Thyroid gland (tissue), 4 donors: ENCODE data around the gene ARMC10.

Experiments used
- CTCF ChIP-seq, 6 experiments: fragments of 200-600 bp in 3 of 6; fragments of 450-650 bp in 3 of 6; sonication (generic) in 3 of 6; IDR thresholded peaks; one replicate each; pipeline ENCODE4 v1.5.1; 2016 to 2019; ENCODE audit warnings: antibody characterized with exemption in 6 of 6, mild to moderate bottlenecking in 2 of 6, inconsistent platforms in 1 of 6, moderate library complexity in 1 of 6
- POLR2A ChIP-seq, 2 donors: fragments of 450-650 bp; IDR thresholded peaks; one replicate each; pipeline ENCODE4 v1.6.1; 2017; ENCODE audit warnings: antibody characterized with exemption in 2 of 2, mild to moderate bottlenecking in 2 of 2, moderate library complexity in 1 of 2

- no peak for TF ChIP-seq CTCF (IDR thresholded peaks at IDR 0.05)
- no peak for TF ChIP-seq POLR2A (IDR thresholded peaks at IDR 0.05)
Measured at GRCh38 chr7:103129702-103130549, 55.0 kb downstream of the ARMC10 start.
